Brain microvascular endothelial cell (primary cell): Measurements from ENCODE around the gene SDHB.

Source experiments
- DNase-seq: peaks from one replicate; pipeline ENCODE4 v3.0.0-alpha.2; 2020
- H3K27ac ChIP-seq: fragments of 250-450 bp; sonication (Bioruptor Pico); 2 replicates; pipeline ENCODE4 v1.5.1; 2020; ENCODE audit warnings: mild to moderate bottlenecking, moderate library complexity
- H3K27me3 ChIP-seq: fragments of 250-450 bp; sonication (Bioruptor Pico); replicated peaks from 2 replicates; pipeline ENCODE4 v1.5.1; 2020; ENCODE audit warnings: mild to moderate bottlenecking
- H3K36me3 ChIP-seq: fragments of 250-450 bp; sonication (Bioruptor Pico); replicated peaks from 2 replicates; pipeline ENCODE4 v1.5.1; 2020; ENCODE audit warnings: mild to moderate bottlenecking
- H3K4me3 ChIP-seq: 2 replicates; pipeline ENCODE4 v1.5.1; 2011; ENCODE audit warnings: low read depth, mild to moderate bottlenecking, control low read depth, low read length, moderate library complexity
- in situ Hi-C: cut with HindIII; loops from 2 replicates; pipeline ENCODE4 v1.10.0; 2017; ENCODE audit warnings: low sequenced_read_pairs, low pct_ligation_motif_present
- TF ChIP-seq, protein P1 (sequence below): IDR thresholded peaks from 2 replicates; pipeline ENCODE4 v1.5.1; 2011; ENCODE audit warnings: low read depth, mild to moderate bottlenecking, moderate library complexity, low read length, control low read depth, inconsistent platforms; ENCODE audit errors: missing control alignments

Gene SDHB

DNA sequence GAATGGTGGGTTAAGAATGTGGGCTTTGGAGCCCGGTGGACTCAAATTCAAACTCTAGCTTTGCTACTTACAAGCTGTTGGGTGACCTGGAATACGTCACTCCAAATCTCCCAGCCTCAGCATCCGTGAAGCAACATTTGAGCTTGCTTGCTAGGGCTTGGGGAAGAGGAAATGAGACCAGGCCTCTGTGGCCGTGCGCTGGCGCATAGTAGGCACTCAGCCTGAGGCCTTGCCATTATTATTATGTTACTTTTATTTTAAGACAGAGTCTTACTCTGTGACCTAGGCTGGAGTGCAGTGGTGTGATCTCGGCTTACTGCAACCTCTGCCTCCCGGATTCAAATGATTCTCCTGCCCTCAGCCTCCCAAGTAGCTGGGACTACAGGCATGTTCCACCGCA, 61.2 kb downstream of the SDHB start:
- H3K36me3 ChIP-seq = peaks cover 22% of the 10 kb centered on the region
- in situ Hi-C loops = no loop called here

DNA sequence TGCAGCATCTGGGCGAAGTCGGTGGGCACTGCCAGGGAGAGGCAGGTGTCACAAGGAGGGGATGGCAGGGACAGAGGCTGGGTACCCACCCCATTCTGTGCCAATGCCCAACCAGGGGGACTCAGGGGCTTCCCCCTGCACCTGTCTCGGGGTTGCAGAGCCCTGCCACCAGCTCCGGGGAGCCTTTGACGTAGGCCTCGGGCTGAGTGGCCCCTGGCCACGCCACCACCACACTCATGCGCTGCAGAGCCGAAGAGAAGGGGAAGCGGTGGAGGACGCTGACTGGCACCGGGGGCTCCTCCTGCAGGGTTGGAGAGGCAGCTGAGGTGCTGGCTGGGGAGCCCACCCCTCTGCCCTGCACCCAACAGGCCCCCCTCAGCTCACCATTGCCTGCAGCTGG, 61.7 kb downstream of the SDHB start:
- H3K36me3 ChIP-seq = peaks cover 22% of the 10 kb centered on the region
- TF ChIP-seq, protein P1, sequence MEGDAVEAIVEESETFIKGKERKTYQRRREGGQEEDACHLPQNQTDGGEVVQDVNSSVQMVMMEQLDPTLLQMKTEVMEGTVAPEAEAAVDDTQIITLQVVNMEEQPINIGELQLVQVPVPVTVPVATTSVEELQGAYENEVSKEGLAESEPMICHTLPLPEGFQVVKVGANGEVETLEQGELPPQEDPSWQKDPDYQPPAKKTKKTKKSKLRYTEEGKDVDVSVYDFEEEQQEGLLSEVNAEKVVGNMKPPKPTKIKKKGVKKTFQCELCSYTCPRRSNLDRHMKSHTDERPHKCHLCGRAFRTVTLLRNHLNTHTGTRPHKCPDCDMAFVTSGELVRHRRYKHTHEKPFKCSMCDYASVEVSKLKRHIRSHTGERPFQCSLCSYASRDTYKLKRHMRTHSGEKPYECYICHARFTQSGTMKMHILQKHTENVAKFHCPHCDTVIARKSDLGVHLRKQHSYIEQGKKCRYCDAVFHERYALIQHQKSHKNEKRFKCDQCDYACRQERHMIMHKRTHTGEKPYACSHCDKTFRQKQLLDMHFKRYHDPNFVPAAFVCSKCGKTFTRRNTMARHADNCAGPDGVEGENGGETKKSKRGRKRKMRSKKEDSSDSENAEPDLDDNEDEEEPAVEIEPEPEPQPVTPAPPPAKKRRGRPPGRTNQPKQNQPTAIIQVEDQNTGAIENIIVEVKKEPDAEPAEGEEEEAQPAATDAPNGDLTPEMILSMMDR = no peak
- H3K4me3 ChIP-seq = no peak overlapping the region
- no peaks in the 10 kb centered on the region for H3K27me3 ChIP-seq
- no peak overlapping the region for H3K27ac ChIP-seq
- DNase-seq = no peak
- in situ Hi-C loops = no loop called here

More for the DNA sequence above, 61.2 kb downstream of the SDHB start:
- DNase-seq = no peak
- no peak overlapping the region for H3K27ac ChIP-seq
- H3K4me3 ChIP-seq = no peak overlapping the region
- TF ChIP-seq, protein P1 = no peak
- no peaks in the 10 kb centered on the region for H3K27me3 ChIP-seq

DNA sequence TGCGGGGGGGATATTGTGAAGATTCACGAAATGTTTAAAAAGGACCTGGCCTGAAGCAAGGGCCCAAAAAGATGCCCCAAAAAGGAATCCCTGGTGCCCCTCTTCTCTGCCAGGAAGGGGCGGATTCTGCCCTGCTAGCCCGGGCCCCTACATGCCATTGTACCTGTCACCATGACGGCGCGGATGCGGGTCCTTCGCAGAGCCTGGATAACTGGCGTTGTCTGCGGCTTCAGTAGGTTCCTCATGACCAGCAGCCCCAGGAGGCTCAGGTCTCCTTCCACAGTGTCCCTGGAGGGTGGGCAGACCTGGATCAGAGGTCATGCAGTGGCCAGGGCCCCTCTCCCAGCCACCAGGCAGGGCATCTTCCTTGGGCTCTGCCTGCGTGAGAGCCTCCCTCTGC, 62.3 kb downstream of the SDHB start:
- Histone ChIP-seq H3K27me3 (no peaks in the 10 kb centered on the region), H3K27ac (no peak overlapping the region), H3K4me3 (no peak overlapping the region), H3K36me3 (peaks cover 18% of the 10 kb centered on the region)
- DNase-seq = no peak
- TF ChIP-seq, protein P1 = no peak
- in situ Hi-C loops = no loop called here

DNA sequence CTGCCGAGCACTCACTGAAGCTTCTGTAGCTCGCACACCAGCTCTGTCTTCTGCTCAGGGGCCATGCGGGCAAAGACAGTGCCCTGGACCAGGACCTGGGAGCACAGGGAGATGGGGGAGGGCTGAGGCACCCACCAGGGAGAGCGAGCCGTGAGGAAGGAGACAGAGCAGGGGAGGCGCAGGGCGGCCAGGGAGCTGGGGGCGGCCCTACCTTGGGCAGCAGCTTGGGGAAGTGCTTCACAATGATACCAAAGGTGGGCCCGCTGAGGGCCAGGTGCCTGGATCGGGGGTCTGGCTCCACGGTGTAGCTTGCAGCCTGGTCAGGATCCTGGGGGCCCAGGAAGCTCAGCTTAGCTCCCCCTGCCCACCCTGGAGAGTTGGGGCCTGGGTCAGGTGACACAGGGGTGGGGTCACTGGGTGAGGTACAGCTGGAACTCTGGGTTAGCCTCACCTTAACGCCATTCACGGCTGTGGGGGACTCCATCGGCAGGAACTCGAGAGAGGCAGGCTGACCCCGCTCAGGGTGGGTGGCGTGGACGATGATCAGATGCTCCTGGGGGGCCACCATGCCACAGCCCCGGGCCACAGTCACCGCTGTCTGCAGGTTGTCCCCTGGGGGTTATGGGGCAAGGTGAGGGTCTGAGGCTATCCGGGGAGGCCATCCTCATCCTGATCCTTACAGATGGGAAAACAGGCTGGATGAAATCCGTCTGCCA, 64.0 kb downstream of the SDHB start:
- H3K27ac ChIP-seq = no peak overlapping the region
- DNase-seq = no peak
- H3K36me3 ChIP-seq = peaks cover 18% of the 10 kb centered on the region
- H3K27me3 ChIP-seq = no peaks in the 10 kb centered on the region
- in situ Hi-C loops = no loop called here
- TF ChIP-seq, protein P1 = no peak
- no peak overlapping the region for H3K4me3 ChIP-seq

DNA sequence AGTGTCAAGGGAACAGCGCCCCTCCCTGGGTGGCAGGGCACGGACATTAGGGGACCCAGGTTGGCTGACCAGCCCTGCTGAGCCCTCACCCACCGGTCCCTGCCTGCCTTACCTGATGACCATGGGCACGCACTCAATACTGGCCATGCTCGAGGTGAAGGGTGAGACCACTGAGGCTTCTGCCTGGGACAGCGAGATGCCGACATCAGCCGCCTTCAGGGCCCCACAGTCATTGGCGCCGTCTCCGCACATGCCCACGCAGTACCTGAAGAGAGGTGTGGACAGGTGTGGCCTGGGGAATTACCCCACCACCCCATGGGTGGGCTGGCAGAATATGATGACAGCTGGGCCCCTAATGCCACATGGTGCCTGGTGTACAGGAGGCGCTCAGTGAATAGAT, 65.6 kb downstream of the SDHB start:
- Histone ChIP-seq H3K27me3 (no peaks in the 10 kb centered on the region), H3K27ac (no peak overlapping the region), H3K4me3 (no peak overlapping the region), H3K36me3 (peaks cover 18% of the 10 kb centered on the region)
- no peak for DNase-seq
- in situ Hi-C loops = no loop called here
- TF ChIP-seq, protein P1 = no peak

DNA sequence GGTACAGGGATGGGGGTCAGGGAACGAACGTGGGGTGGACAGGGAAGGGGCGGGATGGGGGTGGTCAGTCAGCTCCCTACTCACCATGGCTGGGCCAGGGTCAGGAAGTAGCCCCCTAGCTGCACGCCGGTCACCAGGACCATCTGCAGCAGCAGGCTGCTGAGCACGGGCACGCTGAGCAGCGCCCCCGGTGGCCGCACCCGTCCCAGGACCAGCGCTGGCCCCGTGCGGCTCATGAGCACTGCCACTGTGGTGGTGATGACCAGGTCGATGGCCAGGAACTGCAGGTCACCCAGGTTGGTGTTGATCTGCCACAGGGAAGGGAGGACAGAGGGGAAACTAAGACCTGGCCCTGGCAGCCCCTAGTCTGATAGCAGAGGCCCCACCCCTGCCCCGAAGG, 66.9 kb downstream of the SDHB start:
- in situ Hi-C loops = no loop called here
- no peak overlapping the region for H3K4me3 ChIP-seq
- H3K27ac ChIP-seq = no peak overlapping the region
- H3K36me3 ChIP-seq = peaks cover 18% of the 10 kb centered on the region
- TF ChIP-seq, protein P1 = peak; percentile 66
- no peak for DNase-seq
- no peaks in the 10 kb centered on the region for H3K27me3 ChIP-seq
